HL-60/S4 treated with retinoic acid at 250 ng/mL for 4 days and 3 days (cell line): ENCODE measurements around the gene RASA4.
"Not testable (repeated sequence)": the region's sequence is repeated elsewhere in the genome, so short reads cannot be mapped to it uniquely, and the experiment has no call there.

Experiments used
- in situ Hi-C: fragments of 300-500 bp; cut with MboI; formaldehyde crosslinking; loops from 2 replicates; pipeline ENCODE4 v1.7.0; 2022; ENCODE audit warnings: low sequenced_read_pairs

The RASA4 gene

GRCh38 chr7:102544372-102544771 lies 72.2 kb downstream of the RASA4 start:
- in situ Hi-C loops = not testable (repeated sequence)

GRCh38 chr7:102543596-102543995 lies 73.0 kb downstream of the RASA4 start, which contains the start of gene UPK3BL2:
Gene UPK3BL2 (minus strand): TSS chr7:102543696. CDS start chr7:102543636, 60 bp downstream.
- in situ Hi-C loops = not testable (repeated sequence)

GRCh38 chr7:102542771-102543170 lies 73.8 kb downstream of the RASA4 start:
- in situ Hi-C loops = not testable (repeated sequence)

GRCh38 chr7:102542083-102542482 lies 74.5 kb downstream of the RASA4 start:
- in situ Hi-C loops = not testable (repeated sequence)

- in situ Hi-C loops = not testable (repeated sequence)
Observed at GRCh38 chr7:102540604-102541003, 76.0 kb downstream of the RASA4 start.

GRCh38 chr7:102535062-102535615 lies 81.4 kb downstream of the RASA4 start:
- in situ Hi-C loops = not testable (repeated sequence)

- in situ Hi-C loops = not testable (repeated sequence)
Observed at GRCh38 chr7:102532127-102532526, 84.4 kb downstream of the RASA4 start.

- in situ Hi-C loops = not testable (repeated sequence)
Observed at GRCh38 chr7:102531583-102531982, 85.0 kb downstream of the RASA4 start.

- in situ Hi-C loops = not testable (repeated sequence)
Observed at GRCh38 chr7:102527822-102528793, 88.4 kb downstream of the RASA4 start.

- in situ Hi-C loops = not testable (repeated sequence)
Observed at GRCh38 chr7:102527182-102527581, 89.4 kb downstream of the RASA4 start.

- in situ Hi-C loops = not testable (repeated sequence)
Observed at GRCh38 chr7:102524803-102525202, 91.8 kb downstream of the RASA4 start.
